Right ventricle myocardium inferior (tissue), 1 donor: ENCODE results near the gene NCAPH2. TPM values are rescaled to one million over a fixed set of nuclear protein-coding genes. Genes with fewer than 3 reads are reported as not detected.

Source experiments
- ATAC-seq: fragments of 200-7000 bp; cut with Tn5 transposase; one replicate; pipeline ENCODE4 v1.9.1; 2020; ENCODE audit warnings: mild to moderate bottlenecking, moderate library complexity
- DNase-seq: peaks from one replicate; pipeline ENCODE4 v3.0.0; 2021; ENCODE audit errors: missing footprints
- intact Hi-C: fragments of 100-400 bp; cut with DNase I; formaldehyde crosslinking; loops from one replicate; pipeline ENCODE4 v1.11.0; 2022
- total RNA-seq: library from RNA; stranded (reverse); fragmentation: NEBNext Ultra II Directional; extraction: Animal tissue kit (Norgen Biotek cat#: 25700); gene quantifications from one replicate; pipeline ENCODE4 v1.2.1, GENCODE V29; 2021
- donor health status: DM: no; HTN: yes; CAD: no; lungs with severe emphysema.

NCAPH2 gene
- total RNA-seq, 1 donor from 2014 or later: 26.7 TPM

GRCh38 chr22:50573491-50574382 is 65.7 kb downstream of the NCAPH2 start:
- ATAC-seq (no peak), DNase-seq (no peak)
- intact Hi-C loops: no loop called here

- DNase-seq: no peak
- intact Hi-C loops: no loop called here
- ATAC-seq: no peak
These were observed 66.3 kb downstream of the NCAPH2 start for GRCh38 chr22:50574383-50574755.

Other genes with a start within 250 kb of the NCAPH2 start
- 18.2 TPM for gene MAPK12, start 246.5 kb upstream of the NCAPH2 start, total RNA-seq
- 10.0 TPM for gene MAPK11, start 237.8 kb upstream of the NCAPH2 start, total RNA-seq
- 70.6 TPM for gene PLXNB2, start 200.6 kb upstream of the NCAPH2 start, total RNA-seq
- 1.7 TPM for gene DENND6B, start 181.2 kb upstream of the NCAPH2 start, total RNA-seq
- gene PPP6R2, start 164.9 kb upstream of the NCAPH2 start, total RNA-seq: 42.4 TPM
- gene SBF1, start 33.2 kb upstream of the NCAPH2 start, total RNA-seq: 47.7 TPM
- gene ADM2, start 26.7 kb upstream of the NCAPH2 start, total RNA-seq: not detected
- not detected for gene MIOX, start 21.4 kb upstream of the NCAPH2 start, total RNA-seq
- gene LMF2, start 522 bp upstream of the NCAPH2 start, total RNA-seq: 24.9 TPM
- gene SCO2, start 17.4 kb downstream of the NCAPH2 start, total RNA-seq: not detected
- 15.5 TPM for gene TYMP, start 21.8 kb downstream of the NCAPH2 start, total RNA-seq
- not detected for gene KLHDC7B, start 37.7 kb downstream of the NCAPH2 start, total RNA-seq
- gene SYCE3, start 54.7 kb downstream of the NCAPH2 start, total RNA-seq: not detected
- gene CPT1B, start 70.2 kb downstream of the NCAPH2 start, total RNA-seq: 370 TPM
- 37.8 TPM for gene CHKB, start 74.6 kb downstream of the NCAPH2 start, total RNA-seq
- gene MAPK8IP2, start 92.6 kb downstream of the NCAPH2 start, total RNA-seq: 0.57 TPM
- gene ARSA, start 119.9 kb downstream of the NCAPH2 start, total RNA-seq: 21.3 TPM
- gene SHANK3, start 164.6 kb downstream of the NCAPH2 start, total RNA-seq: 22.2 TPM
- gene ACR, start 230.0 kb downstream of the NCAPH2 start, total RNA-seq: 0.27 TPM